IMR-90 (cell line): Measurements from ENCODE around the gene SIK1. TPM values are rescaled to one million over a fixed set of nuclear protein-coding genes. Genes with fewer than 3 reads are reported as not detected.
"Not testable (repeated sequence)": the region's sequence is repeated elsewhere in the genome, so short reads cannot be mapped to it uniquely, and the experiment has no call there.

Source experiments
- ATAC-seq: fragments of 200-7000 bp; cut with Tn5 transposase; 2 replicates; pipeline ENCODE4 v1.9.1; 2020; ENCODE audit warnings: low read depth, mild to moderate bottlenecking, moderate library complexity
- BruUV-seq: library from RNA; stranded (reverse); fragments of 400-500 nt; replicated peaks from 2 replicates; lab custom pipeline; 2021; lab: Mats Ljungman, UMichigan
- CTCF ChIA-PET: fragments of 300-600 bp; formaldehyde crosslinking; extraction: SDS; loops from one replicate; lab custom pipeline; 2021; ENCODE audit warnings: antibody characterized with exemption; lab: Yijun Ruan, JAX
- POLR2A ChIA-PET: fragments of 300-600 bp; sonication (Branson Sonifier 250); formaldehyde crosslinking; loops from one replicate; lab custom pipeline; 2022; ENCODE audit warnings: antibody characterized with exemption; ENCODE audit not compliant: unreplicated experiment; lab: Charles Lee
- DNase-seq: peaks from one replicate; pipeline ENCODE4 v3.0.0; 2013
- H2AFZ ChIP-seq: replicated peaks from 2 replicates; pipeline ENCODE3; 2013; ENCODE audit warnings: low read length, mild to moderate bottlenecking; ENCODE audit not compliant: poor library complexity
- H2AK5ac ChIP-seq: 2 replicates; pipeline ENCODE4 v1.6.1; 2013; ENCODE audit warnings: low read depth, low read length, inconsistent platforms
- H2AK9ac ChIP-seq: replicated peaks from 2 replicates; pipeline ENCODE3; 2013; ENCODE audit warnings: mild to moderate bottlenecking, low read depth, low read length, moderate library complexity; ENCODE audit not compliant: poor library complexity
- H2BK120ac ChIP-seq: 2 replicates; pipeline ENCODE4 v1.6.1; 2013; ENCODE audit warnings: low read depth, low read length, inconsistent platforms
- H2BK15ac ChIP-seq: 3 replicates; pipeline ENCODE4 v1.6.1; 2013; ENCODE audit warnings: low read depth, low read length, inconsistent platforms
- H2BK20ac ChIP-seq: 2 replicates; pipeline ENCODE4 v1.6.1; 2013; ENCODE audit warnings: low read depth, mild to moderate bottlenecking, inconsistent platforms, low read length, moderate library complexity
- H2BK5ac ChIP-seq: 2 replicates; pipeline ENCODE4 v1.6.1; 2013; ENCODE audit warnings: mild to moderate bottlenecking, low read depth, low read length, inconsistent platforms; ENCODE audit not compliant: poor library complexity, severe bottlenecking
- H3K14ac ChIP-seq: replicated peaks from 2 replicates; pipeline ENCODE4 v1.6.1; 2013; ENCODE audit warnings: low read depth, low read length, inconsistent platforms
- H3K18ac ChIP-seq: 2 replicates; pipeline ENCODE4 v1.6.1; 2013; ENCODE audit warnings: low read depth, low read length, control low read depth
- H3K23ac ChIP-seq: 2 replicates; pipeline ENCODE4 v1.6.1; 2013; ENCODE audit warnings: low read depth, low read length, inconsistent platforms
- H3K27ac ChIP-seq: 2 replicates; pipeline ENCODE4 v1.5.1; 2013; ENCODE audit warnings: mild to moderate bottlenecking, control low read depth, low read length; ENCODE audit not compliant: insufficient read depth
- H3K27me3 ChIP-seq: 2 replicates; pipeline ENCODE4 v1.6.1; 2013; ENCODE audit warnings: low read length; ENCODE audit not compliant: control insufficient read depth, insufficient read depth
- H3K36me3 ChIP-seq: 2 replicates; pipeline ENCODE4 v1.6.1; 2013; ENCODE audit warnings: low read length, mixed read lengths; ENCODE audit not compliant: control insufficient read depth, insufficient read depth
- H3K4ac ChIP-seq: 2 replicates; pipeline ENCODE4 v1.6.1; 2013; ENCODE audit warnings: low read depth, low read length, inconsistent platforms
- H3K4me1 ChIP-seq: 2 replicates; pipeline ENCODE4 v1.6.1; 2013; ENCODE audit warnings: low read length, mixed read lengths; ENCODE audit not compliant: control insufficient read depth, insufficient read depth
- H3K4me2 ChIP-seq: 2 replicates; pipeline ENCODE4 v1.6.1; 2013; ENCODE audit warnings: low read depth, mild to moderate bottlenecking, control low read depth, low read length, moderate library complexity
- H3K4me3 ChIP-seq: 2 replicates; pipeline ENCODE4 v1.5.1; 2013; ENCODE audit warnings: low read depth, mild to moderate bottlenecking, control low read depth, low read length, moderate library complexity; ENCODE audit not compliant: insufficient read depth
- H3K56ac ChIP-seq: 2 replicates; pipeline ENCODE4 v1.6.1; 2013; ENCODE audit warnings: low read length, inconsistent platforms; ENCODE audit not compliant: insufficient read depth; ENCODE audit errors: extremely low read depth
- H3K79me1 ChIP-seq, 2 experiments: 2 replicates each; pipeline ENCODE4 v1.6.1; 2013; ENCODE audit warnings: low read length in 2 of 2, inconsistent platforms in 1 of 2, low read depth in 1 of 2
- H3K9ac ChIP-seq: 2 replicates; pipeline ENCODE4 v1.6.1; 2013; ENCODE audit warnings: low read depth, low read length, control low read depth
- H3K9me1 ChIP-seq: 2 replicates; pipeline ENCODE4 v1.6.1; 2013; ENCODE audit warnings: low read length, inconsistent platforms; ENCODE audit not compliant: insufficient read depth
- H3K9me3 ChIP-seq: 2 replicates; pipeline ENCODE4 v1.6.1; 2013; ENCODE audit warnings: low read length; ENCODE audit not compliant: control insufficient read depth, insufficient read depth
- H4K20me1 ChIP-seq: 2 replicates; pipeline ENCODE4 v1.6.1; 2013; ENCODE audit warnings: low read length, inconsistent platforms; ENCODE audit not compliant: insufficient read depth
- H4K5ac ChIP-seq: 2 replicates; pipeline ENCODE4 v1.6.1; 2013; ENCODE audit warnings: mild to moderate bottlenecking, low read depth, low read length, control low read depth
- H4K8ac ChIP-seq, 2 experiments: 2 replicates each; pipeline ENCODE4 v1.6.1; 2013; ENCODE audit warnings: low read depth in 2 of 2, low read length in 2 of 2, control low read depth in 1 of 2, inconsistent platforms in 1 of 2
- H4K91ac ChIP-seq: 2 replicates; pipeline ENCODE4 v1.6.1; 2013; ENCODE audit warnings: low read depth, low read length, inconsistent platforms; ENCODE audit not compliant: insufficient read depth
- WGBS, 2 experiments: methylation state at CpG; one replicate each; pipeline versions ENCODE4 v1.1.5 to v1.1.7; 2013; ENCODE audit warnings: missing lambda C conversion rate in 2 of 2; ENCODE audit not compliant: insufficient read length in 1 of 2; ENCODE audit errors: extremely low coverage in 2 of 2; 5-methylcytosine and 5-hydroxymethylcytosine counted together
- dilution Hi-C: fragments of 300-500 bp; cut with HindIII; formaldehyde crosslinking; loops from one replicate; pipeline ENCODE4 v1.14.3; 2018; ENCODE audit warnings: low sequenced_read_pairs; ENCODE audit not compliant: unreplicated experiment
- in situ Hi-C: fragments of 300-500 bp; cut with MboI; formaldehyde crosslinking; loops from 3 replicates; pipeline ENCODE4 v1.14.3; 2019; ENCODE audit warnings: low sequenced_read_pairs, inconsistent platforms, mixed read lengths
- intact Hi-C: fragments of 100-400 bp; cut with micrococcal nuclease; formaldehyde crosslinking; loops from 2 replicates; pipeline ENCODE4 v1.10.0; 2022
- polyA plus RNA-seq, 3 experiments: library from polyadenylated mRNA; depleted of rRNA; stranded (reverse); fragments of >200 nt; gene quantifications; 2 replicates each; pipeline ENCODE4 v1.2.3, GENCODE V29; 2012; ENCODE audit warnings: low replicate concordance in 1 of 3
- total RNA-seq: library from RNA; depleted of rRNA; stranded (reverse); fragments of >200 nt; gene quantifications from 2 replicates; pipeline ENCODE4 v1.2.3, GENCODE V29; 2012

Gene SIK1
- total and polyA plus RNA-seq, 2 of the 4 experiments (the other 2 are of a cell fraction) = 0.54 to 1.9 TPM

- ATAC-seq, H2BK20ac ChIP-seq, H3K9ac ChIP-seq, H3K18ac ChIP-seq, H2BK15ac ChIP-seq, BruUV-seq, H2AFZ ChIP-seq, H3K23ac ChIP-seq, in situ Hi-C loops, H2BK5ac ChIP-seq, H3K4me2 ChIP-seq, H3K56ac ChIP-seq, H2AK5ac ChIP-seq, H3K9me1 ChIP-seq, H4K20me1 ChIP-seq, H3K4me1 ChIP-seq, POLR2A ChIA-PET, H4K5ac ChIP-seq, H3K27ac ChIP-seq, H3K79me1 ChIP-seq, H3K27me3 ChIP-seq, H3K36me3 ChIP-seq, H4K8ac ChIP-seq, intact Hi-C loops, H3K4me3 ChIP-seq, CTCF ChIA-PET, H2AK9ac ChIP-seq, H4K91ac ChIP-seq, H2BK120ac ChIP-seq, DNase-seq, H3K14ac ChIP-seq, H3K4ac ChIP-seq, dilution Hi-C loops, H3K9me3 ChIP-seq: not testable (repeated sequence)
- no CpG with 5 or more reads among the region's 33 CpGs for WGBS, 2 experiments
Observed at GRCh38 chr21:43456616-43457314, 29.8 kb upstream of the SIK1 start.

GRCh38 chr21:43455717-43456116 lies 28.8 kb upstream of the SIK1 start:
- intact Hi-C loops = not testable (repeated sequence)

More at GRCh38 chr21:43455717-43456116, 28.8 kb upstream of the SIK1 start:
- POLR2A ChIA-PET, H2BK5ac ChIP-seq, H3K79me1 ChIP-seq, H3K14ac ChIP-seq, H3K36me3 ChIP-seq, H3K4me2 ChIP-seq, H3K4me3 ChIP-seq, H3K4me1 ChIP-seq, CTCF ChIA-PET, dilution Hi-C loops, H3K4ac ChIP-seq, H3K18ac ChIP-seq, H3K9me3 ChIP-seq, in situ Hi-C loops, H4K8ac ChIP-seq, H4K91ac ChIP-seq, H2AK9ac ChIP-seq, H3K56ac ChIP-seq, H2BK120ac ChIP-seq, H3K23ac ChIP-seq, BruUV-seq, H4K5ac ChIP-seq, H2BK20ac ChIP-seq, H3K27ac ChIP-seq, H2AK5ac ChIP-seq, H4K20me1 ChIP-seq, H3K9ac ChIP-seq, H3K9me1 ChIP-seq, ATAC-seq, H3K27me3 ChIP-seq, H2AFZ ChIP-seq, DNase-seq, H2BK15ac ChIP-seq: not testable (repeated sequence)
- WGBS, 2 experiments = no CpG with 5 or more reads among the region's 12 CpGs
